Measurements from ENCODE around the gene KMT2E.

KMT2E gene

GRCh38 chr7:105131033-105131656, 117.1 kb downstream of the KMT2E start:
- DNase-seq, result no peak

DNA sequence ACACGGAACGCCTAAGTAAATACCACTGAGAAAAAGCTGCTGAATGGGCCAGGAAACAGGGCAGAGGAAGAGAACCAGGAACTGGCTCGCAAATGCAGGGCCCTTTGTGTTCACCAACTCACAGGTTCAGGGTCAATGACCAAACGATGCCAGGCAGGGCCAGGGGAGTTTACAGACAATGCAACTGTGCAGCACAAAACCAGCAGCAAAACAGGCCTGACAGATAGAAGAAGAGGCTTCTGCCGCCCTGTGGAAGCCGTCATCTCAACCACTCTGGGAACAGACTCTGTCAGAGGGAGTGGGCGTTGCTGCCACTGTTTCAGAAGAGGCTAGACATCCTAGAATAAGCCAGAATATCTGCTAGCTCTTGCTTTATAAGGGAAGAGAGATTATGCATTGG, 117.9 kb downstream of the KMT2E start:
- DNase-seq, result no peak

DNA sequence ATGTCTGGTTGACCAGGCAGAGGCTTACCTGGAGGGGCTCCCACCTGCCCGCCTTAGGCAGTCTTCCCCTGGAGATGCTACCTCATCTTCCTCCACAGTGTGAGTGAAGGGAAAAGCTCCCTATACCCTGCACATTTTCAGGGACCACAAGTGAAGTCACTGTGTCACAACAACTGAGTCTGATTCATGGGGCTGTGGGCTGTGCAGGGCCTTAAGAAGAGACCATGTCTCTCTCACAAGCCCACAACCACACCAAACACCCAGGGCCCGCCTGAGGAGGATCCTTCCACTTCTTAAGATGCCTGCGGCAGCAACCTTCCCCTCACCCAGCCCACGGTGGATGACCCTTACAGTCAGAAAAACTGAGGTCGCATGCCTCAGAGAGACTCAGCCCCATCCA, 118.3 kb downstream of the KMT2E start:
- DNase-seq, result no peak

- no peak for DNase-seq
Observed at GRCh38 chr7:105132835-105133234, 118.8 kb downstream of the KMT2E start.

- no peak for DNase-seq
Observed at GRCh38 chr7:105133358-105133757, 119.4 kb downstream of the KMT2E start.

GRCh38 chr7:105133986-105134655, 120.1 kb downstream of the KMT2E start:
- DNase-seq, result no peak

- DNase-seq, result no peak
Observed at GRCh38 chr7:105136221-105136620, 122.2 kb downstream of the KMT2E start.

GRCh38 chr7:105137898-105138297, 123.9 kb downstream of the KMT2E start:
- no peak for DNase-seq

DNA sequence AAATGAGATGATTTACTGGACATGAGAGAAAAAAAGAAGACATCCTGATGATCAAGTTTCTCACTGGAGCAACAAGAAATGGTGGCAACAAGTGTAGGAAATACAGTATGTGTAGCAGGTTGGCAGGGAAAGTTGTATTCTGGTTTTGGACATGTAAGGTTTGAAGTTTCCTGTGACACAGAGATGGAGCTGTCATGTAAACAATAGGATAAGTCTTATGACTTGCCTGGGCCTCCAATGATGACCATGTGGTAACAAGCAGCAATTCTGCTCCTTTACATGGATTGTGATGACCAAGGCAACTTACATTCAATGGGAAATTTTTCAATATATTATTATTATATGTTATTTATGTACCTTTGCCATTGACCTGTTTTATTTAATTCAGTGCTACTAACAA, 125.4 kb downstream of the KMT2E start:
- no peak for DNase-seq

- no peak for DNase-seq
Observed at GRCh38 chr7:105141068-105141467, 127.1 kb downstream of the KMT2E start.

- DNase-seq, result no peak
Observed at GRCh38 chr7:105149827-105150226, 135.8 kb downstream of the KMT2E start.

DNA sequence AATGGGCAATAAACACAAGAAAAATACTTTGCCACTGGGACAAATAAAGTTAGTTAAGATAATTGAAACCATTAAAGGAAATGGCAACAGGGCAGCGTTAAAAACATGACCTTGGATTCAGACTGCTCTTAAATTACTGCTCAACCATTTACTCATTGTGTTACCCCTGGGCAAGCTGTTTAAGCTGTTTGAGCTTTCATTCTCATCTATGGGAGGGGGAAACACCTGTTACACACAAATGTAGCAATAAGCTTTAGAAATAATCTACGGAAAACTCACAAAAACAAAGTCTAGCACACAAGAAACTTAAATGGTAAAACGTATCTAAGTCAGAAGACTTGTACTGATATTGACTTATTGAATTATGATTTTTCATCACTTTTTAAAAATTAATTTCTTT, 137.1 kb downstream of the KMT2E start:
- no peak for DNase-seq

DNA sequence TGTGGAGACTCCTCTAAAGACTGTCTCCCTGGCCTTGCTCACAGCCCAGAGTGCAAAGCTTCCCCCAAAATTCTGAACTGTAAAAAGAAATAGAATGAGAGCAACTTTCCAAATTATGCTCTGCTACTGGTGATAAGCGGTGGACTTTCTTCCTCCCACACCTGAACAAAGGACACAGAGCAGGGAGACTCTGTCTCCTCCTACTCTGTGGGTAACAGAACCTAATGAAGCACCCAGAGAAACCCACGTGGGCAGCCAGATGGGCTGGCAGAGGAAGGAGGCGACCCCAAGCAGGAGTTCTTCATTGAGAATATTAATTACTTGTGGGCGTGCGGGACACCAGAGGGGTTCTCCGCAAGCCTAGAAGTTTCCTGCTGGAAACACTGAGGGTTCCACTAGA, 139.5 kb downstream of the KMT2E start:
- no peak for DNase-seq

DNA sequence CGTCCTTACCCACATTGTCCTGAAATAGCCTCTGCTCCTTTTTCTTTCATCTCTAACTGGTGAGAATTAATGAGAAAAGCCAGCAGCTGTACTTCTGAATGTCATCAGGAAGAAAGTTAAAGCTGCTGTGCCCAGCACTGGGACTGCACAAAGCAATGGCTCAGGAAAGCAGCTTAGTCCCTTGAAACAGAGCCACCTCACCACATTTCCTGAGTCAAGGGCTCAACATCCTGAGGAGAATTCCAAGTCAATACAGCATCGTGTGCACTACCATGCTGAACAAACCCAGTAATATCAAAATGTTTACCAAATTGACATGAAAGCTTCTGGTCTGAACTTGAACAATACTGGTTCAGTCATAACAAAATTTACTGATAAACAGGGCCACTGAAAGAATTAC, 140.1 kb downstream of the KMT2E start:
- no peak for DNase-seq

DNA sequence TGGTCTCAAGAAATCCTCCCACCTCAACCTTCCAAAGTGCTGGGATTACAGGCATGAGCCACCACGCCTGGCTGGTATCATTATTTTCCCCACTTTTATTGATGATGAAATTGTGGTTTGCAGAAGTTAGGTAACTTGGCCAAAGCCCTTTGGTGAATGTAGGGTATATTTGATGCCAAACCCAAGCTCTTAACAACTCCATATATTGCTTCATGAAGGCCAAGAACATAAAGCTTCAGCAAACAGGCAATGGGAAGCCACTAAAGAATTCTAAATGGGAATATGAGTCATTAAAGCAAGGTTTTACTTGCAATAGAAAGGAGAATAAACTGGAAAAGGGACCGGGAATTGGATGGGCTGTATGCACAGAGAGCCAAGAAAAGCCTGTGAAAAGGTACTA, 142.7 kb downstream of the KMT2E start:
- DNase-seq, result no peak

DNA sequence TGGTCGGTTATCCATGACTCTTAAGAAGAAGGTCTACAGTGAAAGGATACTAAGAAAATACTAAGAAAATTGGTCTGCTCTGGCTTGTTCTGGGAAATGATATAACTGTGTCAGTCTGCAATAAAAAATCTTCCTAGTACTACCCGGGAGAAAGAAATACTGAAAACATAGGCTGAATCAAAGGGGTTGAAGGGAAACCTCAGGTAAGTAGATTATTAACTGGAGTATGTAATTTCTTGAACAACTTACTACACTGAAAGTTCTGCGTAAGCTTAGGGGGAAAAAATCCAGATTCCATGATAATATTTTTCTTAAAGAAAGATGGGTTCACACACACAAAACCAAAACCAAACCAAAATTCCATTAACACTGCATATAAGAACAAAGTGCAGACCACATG, 143.3 kb downstream of the KMT2E start:
- DNase-seq, result no peak

GRCh38 chr7:105161366-105161765, 147.4 kb downstream of the KMT2E start:
- DNase-seq, result no peak

Data from bone marrow (tissue), 2 donors.